Measurements from ENCODE around the gene MYO1G.

- TF ChIP-seq POLR2A (IDR thresholded peaks at IDR 0.05), result no peak
- TF ChIP-seq, protein P1, sequence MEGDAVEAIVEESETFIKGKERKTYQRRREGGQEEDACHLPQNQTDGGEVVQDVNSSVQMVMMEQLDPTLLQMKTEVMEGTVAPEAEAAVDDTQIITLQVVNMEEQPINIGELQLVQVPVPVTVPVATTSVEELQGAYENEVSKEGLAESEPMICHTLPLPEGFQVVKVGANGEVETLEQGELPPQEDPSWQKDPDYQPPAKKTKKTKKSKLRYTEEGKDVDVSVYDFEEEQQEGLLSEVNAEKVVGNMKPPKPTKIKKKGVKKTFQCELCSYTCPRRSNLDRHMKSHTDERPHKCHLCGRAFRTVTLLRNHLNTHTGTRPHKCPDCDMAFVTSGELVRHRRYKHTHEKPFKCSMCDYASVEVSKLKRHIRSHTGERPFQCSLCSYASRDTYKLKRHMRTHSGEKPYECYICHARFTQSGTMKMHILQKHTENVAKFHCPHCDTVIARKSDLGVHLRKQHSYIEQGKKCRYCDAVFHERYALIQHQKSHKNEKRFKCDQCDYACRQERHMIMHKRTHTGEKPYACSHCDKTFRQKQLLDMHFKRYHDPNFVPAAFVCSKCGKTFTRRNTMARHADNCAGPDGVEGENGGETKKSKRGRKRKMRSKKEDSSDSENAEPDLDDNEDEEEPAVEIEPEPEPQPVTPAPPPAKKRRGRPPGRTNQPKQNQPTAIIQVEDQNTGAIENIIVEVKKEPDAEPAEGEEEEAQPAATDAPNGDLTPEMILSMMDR (IDR thresholded peaks at IDR 0.05), result no peak
These were observed 63.7 kb downstream of the MYO1G start for GRCh38 chr7:44914992-44915607.

Data from right lobe of liver (tissue), 4 donors.